ENCODE measurements around the gene SIGLEC11. TPM values are rescaled to one million over a fixed set of nuclear protein-coding genes. Genes with fewer than 3 reads are reported as not detected.
A peak's percentile ranks its signal among the peaks of the same experiment; 100 is the strongest.

SIGLEC11 gene
- total RNA-seq, 5 donors from 2014 or later (not counting 1 experiment from before 2014, with no cell fraction given) = 0.09 to 0.23 TPM; not detected in 3

GRCh38 chr19:49915271-49915670 is 45.7 kb downstream of the SIGLEC11 start:
- Mint-ChIP-seq H3K9me3 (no peaks in the 10 kb centered on the region), H3K4me3 (no peak overlapping the region), H3K27me3 (no peaks in the 10 kb centered on the region), H3K4me1 (peaks cover 35 to 43% (median 38%) of the 10 kb centered on the region in 3 donors), H3K27ac (peak overlapping the region in 1 of 2 donors; percentile 12), H3K36me3 (peaks cover 39% of the 10 kb centered on the region)
- peaks cover 3 to 17% of the 10 kb centered on the region in 2 experiments for H3K4me1 ChIP-seq (ENCODE audit: control insufficient read depth in 1 of 2, extremely low read depth in 1 of 2, insufficient read depth in 2 of 2, low read length in 2 of 2)
- peaks cover 21 to 42% of the 10 kb centered on the region in 2 donors for H3K36me3 ChIP-seq (ENCODE audit: control insufficient read depth in 2 of 2, extremely low read depth in 1 of 2, insufficient read depth in 1 of 2, low read length in 1 of 2)
- H3K4me3 ChIP-seq (ENCODE audit: control insufficient read depth in 1 of 2, extremely low read depth in 1 of 2, low read length in 1 of 2) = no peak overlapping the region
- ChIA-PET CTCF (no interaction called here), POLR2A (no interaction called here)
- ATAC-seq (replicated peaks in 1 of 4) (no peak), DNase-seq (no peak)
- WGBS (ENCODE audit: insufficient coverage) = 95% methylated on average over 5 of the region's 6 CpGs
- no peaks in the 10 kb centered on the region for H3K9me3 ChIP-seq
- no peaks in the 10 kb centered on the region for H3K27me3 ChIP-seq (replicated peaks in 1 of 2; ENCODE audit: control insufficient read depth in 2 of 2, extremely low read depth in 1 of 2, insufficient read depth in 2 of 2, low read length in 1 of 2)
- H3K27ac ChIP-seq (ENCODE audit: low read length) = no peak overlapping the region

DNA sequence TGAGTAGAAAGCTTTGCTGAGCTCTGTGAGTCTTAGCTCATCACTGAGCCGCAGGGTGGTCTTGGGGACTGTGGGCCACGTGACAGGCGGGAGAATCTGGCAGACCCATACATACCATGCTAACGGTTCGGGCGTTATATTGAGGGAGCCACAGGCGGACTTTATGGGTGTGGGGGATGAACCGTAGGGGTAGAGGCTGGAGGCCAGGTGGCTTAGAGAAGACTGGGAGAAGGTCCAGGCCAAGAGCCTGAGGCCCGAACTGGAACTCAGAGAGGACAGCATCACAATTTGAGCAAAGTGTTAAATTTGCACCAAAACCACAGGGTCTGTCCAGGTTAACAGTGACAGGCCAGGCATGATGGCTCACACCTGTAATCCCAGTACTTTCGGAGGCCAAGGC is 47.3 kb downstream of the SIGLEC11 start:
- no peak for DNase-seq
- Histone ChIP-seq H3K27ac (ENCODE audit: low read length) (no peak overlapping the region), H3K36me3 (ENCODE audit: control insufficient read depth in 2 of 2, extremely low read depth in 1 of 2, insufficient read depth in 1 of 2, low read length in 1 of 2) (peaks cover 28 to 50% of the 10 kb centered on the region in 2 donors), H3K4me1 (ENCODE audit: control insufficient read depth in 1 of 2, extremely low read depth in 1 of 2, insufficient read depth in 2 of 2, low read length in 2 of 2) (peaks cover 3 to 19% of the 10 kb centered on the region in 2 experiments), H3K4me3 (ENCODE audit: control insufficient read depth in 1 of 2, extremely low read depth in 1 of 2, low read length in 1 of 2) (no peak overlapping the region), H3K27me3 (replicated peaks in 1 of 2; ENCODE audit: control insufficient read depth in 2 of 2, extremely low read depth in 1 of 2, insufficient read depth in 2 of 2, low read length in 1 of 2) (no peaks in the 10 kb centered on the region), H3K9me3 (no peaks in the 10 kb centered on the region)
- no peaks in the 10 kb centered on the region for H3K9me3 Mint-ChIP-seq
- no peak overlapping the region for H3K4me3 Mint-ChIP-seq
- WGBS (ENCODE audit: insufficient coverage) = 98% methylated on average over 10 of the region's 10 CpGs
- H3K36me3 Mint-ChIP-seq = peaks cover 39% of the 10 kb centered on the region
- ATAC-seq (replicated peaks in 1 of 4) = no peak
- ChIA-PET CTCF (no interaction called here), POLR2A (no interaction called here)
- no peak overlapping the region for H3K27ac Mint-ChIP-seq
- no peaks in the 10 kb centered on the region for H3K27me3 Mint-ChIP-seq
- peaks cover 33 to 37% (median 35%) of the 10 kb centered on the region in 3 donors for H3K4me1 Mint-ChIP-seq

GRCh38 chr19:49912965-49913685 is 47.8 kb downstream of the SIGLEC11 start:
- H3K36me3 Mint-ChIP-seq = peaks cover 38% of the 10 kb centered on the region
- CTCF ChIA-PET = no interaction called here
- ATAC-seq (replicated peaks in 1 of 4) = peak in 1 of 4 experiments; percentile 24

GRCh38 chr19:49911381-49912145 is 49.4 kb downstream of the SIGLEC11 start:
- no peaks in the 10 kb centered on the region for H3K9me3 Mint-ChIP-seq
- H3K9me3 ChIP-seq = no peaks in the 10 kb centered on the region
- peaks cover 27 to 33% (median 32%) of the 10 kb centered on the region in 3 donors for H3K4me1 Mint-ChIP-seq
- H3K27ac ChIP-seq (ENCODE audit: low read length) = peak overlapping the region; percentile 52
- peaks cover 31% of the 10 kb centered on the region for H3K36me3 Mint-ChIP-seq
- H3K4me3 Mint-ChIP-seq = no peak overlapping the region
- ChIA-PET POLR2A (no interaction called here), CTCF (interaction anchor here (0.6 to 0.7 kb wide), 4 partner anchors 14 to 1507 kb away, joined by 3 to 5 read pairs (median 4); no protein-coding TSS in a partner anchor)
- peaks cover 38 to 53% of the 10 kb centered on the region in 2 donors for H3K36me3 ChIP-seq (ENCODE audit: control insufficient read depth in 2 of 2, extremely low read depth in 1 of 2, insufficient read depth in 1 of 2, low read length in 1 of 2)
- ATAC-seq (replicated peaks in 1 of 4) = peak in 3 of 4 experiments; percentile 31 to 58 (median 36)
- H3K27ac Mint-ChIP-seq = peak overlapping the region; percentile 81 to 85
- peaks cover 3 to 20% of the 10 kb centered on the region in 2 experiments for H3K4me1 ChIP-seq (ENCODE audit: control insufficient read depth in 1 of 2, extremely low read depth in 1 of 2, insufficient read depth in 2 of 2, low read length in 2 of 2)
- DNase-seq = peak in 2 of 35 experiments; percentile 17 to 45
- no peaks in the 10 kb centered on the region for H3K27me3 Mint-ChIP-seq
- no peaks in the 10 kb centered on the region for H3K27me3 ChIP-seq (replicated peaks in 1 of 2; ENCODE audit: control insufficient read depth in 2 of 2, extremely low read depth in 1 of 2, insufficient read depth in 2 of 2, low read length in 1 of 2)
- H3K4me3 ChIP-seq (ENCODE audit: control insufficient read depth in 1 of 2, extremely low read depth in 1 of 2, low read length in 1 of 2) = no peak overlapping the region
- 51% methylated on average over 5 of the region's 9 CpGs for WGBS (ENCODE audit: insufficient coverage)

More at GRCh38 chr19:49912965-49913685, 47.8 kb downstream of the SIGLEC11 start:
- Histone ChIP-seq H3K4me1 (ENCODE audit: control insufficient read depth in 1 of 2, extremely low read depth in 1 of 2, insufficient read depth in 2 of 2, low read length in 2 of 2) (peaks cover 3 to 19% of the 10 kb centered on the region in 2 experiments), H3K27ac (ENCODE audit: low read length) (no peak overlapping the region), H3K4me3 (ENCODE audit: control insufficient read depth in 1 of 2, extremely low read depth in 1 of 2, low read length in 1 of 2) (no peak overlapping the region), H3K9me3 (no peaks in the 10 kb centered on the region), H3K27me3 (replicated peaks in 1 of 2; ENCODE audit: control insufficient read depth in 2 of 2, extremely low read depth in 1 of 2, insufficient read depth in 2 of 2, low read length in 1 of 2) (no peaks in the 10 kb centered on the region), H3K36me3 (ENCODE audit: control insufficient read depth in 2 of 2, extremely low read depth in 1 of 2, insufficient read depth in 1 of 2, low read length in 1 of 2) (peaks cover 33 to 51% of the 10 kb centered on the region in 2 donors)
- Mint-ChIP-seq H3K4me1 (peaks cover 33 to 34% (median 34%) of the 10 kb centered on the region in 3 donors), H3K27me3 (no peaks in the 10 kb centered on the region), H3K9me3 (no peaks in the 10 kb centered on the region), H3K4me3 (no peak overlapping the region), H3K27ac (no peak overlapping the region)
- 92% methylated on average over 21 of the region's 21 CpGs for WGBS (ENCODE audit: insufficient coverage)
- POLR2A ChIA-PET = interaction anchor here in 1 of 2 donors (0.6 kb wide), 1 partner anchor 19 kb away, joined by 9 read pairs; no protein-coding TSS in a partner anchor
- no peak for DNase-seq

GRCh38 chr19:49910179-49910578 is 50.8 kb downstream of the SIGLEC11 start:
- Mint-ChIP-seq H3K9me3 (no peaks in the 10 kb centered on the region), H3K27ac (no peak overlapping the region), H3K36me3 (peaks cover 26% of the 10 kb centered on the region), H3K4me1 (peaks cover 18 to 31% (median 31%) of the 10 kb centered on the region in 3 donors), H3K4me3 (no peak overlapping the region), H3K27me3 (no peaks in the 10 kb centered on the region)
- Histone ChIP-seq H3K4me1 (ENCODE audit: control insufficient read depth in 1 of 2, extremely low read depth in 1 of 2, insufficient read depth in 2 of 2, low read length in 2 of 2) (peaks cover 3 to 20% of the 10 kb centered on the region in 2 experiments), H3K4me3 (ENCODE audit: control insufficient read depth in 1 of 2, extremely low read depth in 1 of 2, low read length in 1 of 2) (no peak overlapping the region), H3K27me3 (replicated peaks in 1 of 2; ENCODE audit: control insufficient read depth in 2 of 2, extremely low read depth in 1 of 2, insufficient read depth in 2 of 2, low read length in 1 of 2) (no peaks in the 10 kb centered on the region), H3K9me3 (no peaks in the 10 kb centered on the region), H3K27ac (ENCODE audit: low read length) (no peak overlapping the region), H3K36me3 (ENCODE audit: control insufficient read depth in 2 of 2, extremely low read depth in 1 of 2, insufficient read depth in 1 of 2, low read length in 1 of 2) (peaks cover 37 to 52% of the 10 kb centered on the region in 2 donors)
- DNase-seq (no peak), ATAC-seq (replicated peaks in 1 of 4) (peak in 1 of 4 experiments; percentile 12)
- CTCF ChIA-PET = no interaction called here
- WGBS (ENCODE audit: insufficient coverage) = 100% methylated on average over 2 of the region's 5 CpGs
- POLR2A ChIA-PET = no interaction called here
